Measurements from ENCODE around the gene RGS7.
"Not testable (repeated sequence)": the region's sequence is repeated elsewhere in the genome, so short reads cannot be mapped to it uniquely, and the experiment has no call there.

RGS7 gene

DNA sequence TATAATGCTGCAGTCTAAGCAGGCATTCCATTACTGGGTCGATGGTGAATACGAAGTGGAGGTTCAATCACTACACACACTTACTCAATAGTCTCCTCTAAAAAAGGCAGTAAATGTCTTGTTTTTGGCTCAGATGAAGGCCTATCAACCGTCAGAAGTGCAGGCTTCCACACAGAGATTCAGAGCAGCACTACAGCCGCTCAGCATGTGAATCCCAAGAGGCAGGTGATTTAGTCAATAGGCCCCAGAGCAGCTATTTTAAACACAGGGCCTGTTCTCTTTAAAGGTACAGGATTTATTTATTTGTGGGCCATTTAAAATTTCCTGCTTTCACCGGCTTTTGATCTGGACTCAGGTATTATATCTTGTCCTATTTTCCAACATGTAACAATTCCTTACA, 293.7 kb downstream of the RGS7 start:
- no peak for DNase-seq

DNA sequence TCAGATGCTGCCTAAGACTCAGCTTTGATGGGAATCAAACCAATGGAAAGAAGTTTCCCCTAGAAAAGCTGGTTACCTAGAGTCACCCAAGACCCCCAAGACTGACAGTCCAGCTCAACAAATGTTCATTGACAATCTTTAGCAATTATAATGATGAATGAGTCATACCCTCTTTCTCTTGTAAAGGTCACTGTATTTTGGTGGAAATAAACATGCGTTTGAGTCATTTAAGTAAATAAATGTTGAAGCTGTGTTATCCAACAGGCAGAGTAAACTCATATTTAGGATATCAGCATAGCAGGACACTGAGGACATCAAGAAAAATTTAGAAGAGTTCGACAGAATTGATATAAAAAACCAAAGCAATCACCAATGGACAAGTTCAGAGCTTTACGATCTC, 295.9 kb downstream of the RGS7 start:
- DNase-seq: no peak

DNA sequence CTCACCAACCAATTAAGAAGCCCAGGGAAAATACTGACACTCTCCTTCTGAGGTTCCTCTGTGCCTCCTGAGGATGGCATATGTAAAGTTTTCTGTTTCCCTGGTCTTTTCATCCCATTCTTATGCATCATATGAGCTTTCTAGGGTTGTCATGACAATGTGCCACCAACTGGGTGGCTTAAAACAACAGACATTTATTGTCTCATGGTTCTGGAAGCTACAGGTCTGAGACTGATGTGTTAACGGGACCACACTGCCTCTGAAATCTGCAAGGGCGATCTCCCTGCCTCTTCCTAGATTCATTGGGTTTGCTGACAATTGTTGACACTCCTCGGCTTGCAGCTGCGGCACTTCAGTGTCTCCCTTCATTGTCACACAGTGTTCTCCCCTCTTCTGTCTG, 308.4 kb downstream of the RGS7 start:
- DNase-seq: no peak

DNA sequence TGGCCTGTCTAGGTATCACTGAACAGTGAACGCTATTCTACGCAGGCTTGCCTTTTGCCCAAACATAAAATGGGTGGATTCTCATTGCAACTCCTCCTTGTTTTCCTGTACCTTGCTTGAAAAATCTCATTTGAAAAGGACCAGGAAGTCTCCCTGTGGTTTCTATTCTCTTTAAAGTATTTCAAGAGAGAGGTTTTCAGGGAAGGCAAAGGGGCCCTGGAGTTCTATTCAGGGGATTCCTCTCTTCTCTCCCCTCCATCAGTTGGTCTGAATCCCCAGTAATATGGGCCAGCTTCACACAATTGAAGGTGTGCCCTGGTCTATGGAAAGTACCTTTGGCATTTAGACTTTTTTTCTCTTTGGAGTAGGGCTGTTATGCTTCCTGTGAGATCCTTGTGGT, 311.3 kb downstream of the RGS7 start:
- DNase-seq: no peak

DNA sequence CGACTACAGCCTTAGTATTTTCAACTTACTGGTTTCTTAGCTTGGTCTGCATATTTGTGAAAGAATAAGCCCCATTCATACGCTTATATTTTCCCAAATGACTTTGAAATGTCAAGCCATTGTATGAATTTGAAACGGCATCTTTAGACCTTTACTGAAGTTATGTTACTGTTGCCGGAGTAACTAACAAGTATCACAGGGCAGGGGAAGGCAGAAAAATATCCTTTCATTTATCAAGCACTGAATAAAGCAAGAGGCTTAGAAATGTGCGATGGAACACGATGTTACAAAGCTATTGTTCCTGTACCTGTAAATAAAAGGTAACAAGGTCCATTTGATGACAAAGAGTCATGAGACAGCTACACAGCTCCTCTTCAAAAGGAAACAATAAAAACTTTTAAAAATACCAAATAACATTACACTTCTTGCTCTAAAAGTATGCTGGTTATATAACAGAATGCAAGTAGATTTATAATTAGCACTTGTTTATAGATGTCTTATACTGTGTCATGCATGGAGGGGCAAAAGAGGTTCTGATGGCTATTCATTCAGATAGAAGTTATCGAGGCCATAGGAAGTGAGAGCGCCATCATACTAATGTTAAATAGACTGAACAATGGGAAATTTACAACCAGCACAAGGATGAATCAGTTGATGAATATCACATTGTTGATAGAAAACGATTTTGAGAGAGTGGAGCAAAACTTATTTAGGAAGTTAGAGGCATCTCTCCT, 322.6 kb downstream of the RGS7 start:
- no peak for DNase-seq

GRCh38 chr1:241024834-241025233, 332.2 kb downstream of the RGS7 start:
- DNase-seq: no peak

GRCh38 chr1:241022366-241022765, 334.6 kb downstream of the RGS7 start:
- no peak for DNase-seq

GRCh38 chr1:241020851-241021697, 335.9 kb downstream of the RGS7 start:
- no peak for DNase-seq

- no peak for DNase-seq
Observed at GRCh38 chr1:241012708-241013340, 344.2 kb downstream of the RGS7 start.

- no peak for DNase-seq
Observed at GRCh38 chr1:241007668-241008067, 349.3 kb downstream of the RGS7 start.

DNA sequence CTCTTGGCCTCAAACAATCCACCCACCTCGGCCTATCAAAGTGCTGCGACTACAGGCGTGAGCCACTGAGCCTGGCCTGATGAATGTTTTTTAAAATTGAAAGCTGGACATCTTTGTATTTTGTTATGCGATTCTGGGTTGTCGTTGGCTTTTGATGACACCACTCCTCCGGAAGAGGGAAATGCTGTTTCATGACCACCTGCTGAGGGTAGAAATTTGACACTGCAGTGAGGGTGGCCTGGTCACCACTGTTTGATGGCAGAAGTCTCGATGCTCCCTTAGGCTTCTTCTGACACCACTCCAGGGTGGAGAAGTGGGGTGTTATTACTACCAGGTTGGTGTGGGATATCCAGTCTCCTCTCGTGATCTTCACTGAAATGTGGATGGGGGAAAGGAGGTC, 357.2 kb downstream of the RGS7 start:
- DNase-seq: no peak

DNA sequence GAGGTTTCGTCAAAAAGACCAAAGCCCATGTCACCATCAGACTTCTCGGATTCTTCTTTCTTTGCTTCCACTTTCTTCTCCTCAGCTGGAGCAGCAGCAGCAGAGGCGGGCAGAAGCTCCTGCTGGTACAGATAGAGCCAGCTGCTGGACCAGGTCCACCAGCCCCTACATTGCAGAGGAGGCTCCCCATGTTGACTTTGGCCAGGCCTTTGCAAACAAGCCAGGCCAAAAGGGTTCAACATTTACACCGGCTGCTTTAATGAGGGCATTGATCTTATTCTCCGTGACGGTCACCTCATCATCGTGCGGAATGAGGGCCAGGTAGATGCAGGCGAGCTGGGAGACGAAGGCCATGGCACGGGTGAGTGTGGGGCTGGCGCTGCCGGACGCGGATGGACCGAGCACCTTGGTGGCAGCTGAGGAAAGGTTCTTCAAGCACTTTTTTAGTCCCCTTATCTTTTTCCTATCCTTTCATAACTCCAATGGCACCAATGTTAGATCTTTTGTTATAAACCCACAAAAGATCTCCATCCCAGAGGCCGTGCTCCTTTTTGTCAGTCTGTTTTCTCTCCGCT, 358.5 kb downstream of the RGS7 start:
- DNase-seq: no peak

- no peak for DNase-seq
Observed at GRCh38 chr1:240998024-240998423, 359.0 kb downstream of the RGS7 start.

DNA sequence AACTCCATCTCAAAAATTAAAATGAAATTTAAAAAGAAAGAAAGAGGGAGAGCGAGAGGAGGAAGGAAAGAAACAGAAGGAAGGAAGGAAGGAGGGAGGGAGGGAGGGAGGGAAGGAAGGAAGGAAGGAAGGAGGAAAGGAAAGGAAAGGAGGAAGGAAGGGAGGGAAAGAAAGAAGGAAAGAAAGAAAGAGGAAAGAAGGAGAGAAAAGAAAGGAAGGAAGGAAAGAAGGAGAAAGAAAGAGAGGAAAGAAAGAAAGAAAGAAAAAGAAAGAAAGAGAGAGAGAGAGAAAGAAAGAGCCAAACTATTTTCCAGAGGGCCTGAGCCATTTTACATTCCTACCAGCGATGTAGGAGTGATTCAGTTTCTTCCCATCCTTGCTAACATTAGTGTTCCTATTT, 364.0 kb downstream of the RGS7 start:
- DNase-seq: no peak

- no peak for DNase-seq
Observed at GRCh38 chr1:240991230-240991629, 365.8 kb downstream of the RGS7 start.

- no peak for DNase-seq
Observed at GRCh38 chr1:240987928-240988327, 369.1 kb downstream of the RGS7 start.

DNA sequence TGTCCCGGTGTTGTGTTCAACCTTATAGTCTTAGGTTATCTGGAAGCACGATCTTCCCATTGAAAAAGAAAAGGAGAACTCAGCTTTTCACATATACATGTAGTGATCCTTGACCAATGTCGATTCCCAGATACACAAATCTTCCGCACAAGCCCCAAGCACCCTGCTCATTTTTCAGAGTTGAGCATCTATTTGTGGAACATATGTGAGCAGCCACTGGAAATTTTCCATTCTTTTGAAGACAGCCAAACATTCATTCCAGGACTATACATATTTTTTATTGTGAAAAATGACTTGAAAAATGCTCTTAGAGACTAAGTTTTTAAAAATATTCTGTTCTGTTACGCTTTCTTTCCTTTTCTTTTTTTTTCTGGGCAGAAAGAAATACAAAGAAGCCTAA, 371.9 kb downstream of the RGS7 start:
- no peak for DNase-seq

GRCh38 chr1:240980342-240980741, 376.7 kb downstream of the RGS7 start:
- DNase-seq: no peak

DNA sequence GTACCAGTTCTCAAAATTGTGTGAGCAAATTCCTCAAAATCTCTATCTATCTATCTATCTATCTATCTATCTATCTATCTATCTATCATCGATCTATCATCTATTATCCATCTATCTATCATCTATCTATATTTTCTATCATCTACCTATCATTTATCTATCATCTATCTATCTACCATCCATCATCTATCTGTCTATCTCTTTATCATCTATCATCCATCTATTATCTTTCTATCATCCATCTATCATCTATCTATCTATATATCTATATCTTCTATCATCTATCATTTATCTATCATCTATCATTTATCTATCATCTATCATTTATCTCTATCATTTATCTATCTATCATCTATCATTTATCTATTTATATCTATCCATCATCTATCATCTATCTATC, 380.3 kb downstream of the RGS7 start:
- DNase-seq: no peak

- no peak for DNase-seq
Observed at GRCh38 chr1:240973875-240974274, 383.1 kb downstream of the RGS7 start.

- DNase-seq: not testable (repeated sequence)
Observed at GRCh38 chr1:240972059-240972458, 384.9 kb downstream of the RGS7 start.

GRCh38 chr1:240970253-240970652, 386.8 kb downstream of the RGS7 start:
- DNase-seq: no peak

DNA sequence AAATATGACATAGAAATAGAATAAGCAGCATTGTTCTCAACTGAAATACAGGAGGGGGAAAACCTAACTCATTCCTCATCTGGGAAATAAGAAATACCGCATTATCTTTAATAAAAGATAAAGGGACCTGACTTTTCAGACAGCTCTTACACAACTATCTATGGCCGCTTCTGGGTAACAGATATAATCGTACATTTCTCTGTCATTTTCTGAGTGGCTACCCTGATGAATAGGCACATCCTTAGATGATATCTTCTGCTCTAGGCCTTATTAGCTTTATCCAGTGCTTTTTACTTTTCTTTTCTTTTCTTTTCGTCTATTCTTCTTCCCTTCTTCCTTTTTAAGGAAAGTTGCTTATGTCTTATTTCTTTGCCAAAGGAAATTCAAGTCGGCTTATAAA, 388.1 kb downstream of the RGS7 start:
- no peak for DNase-seq

All from stimulated activated CD4-positive, alpha-beta T cell treated with anti-CD3 and anti-CD28 coated beads, Interleukin-4, amount 100 ng/mL, for 1 hour (primary cell).